ENCODE measurements around the gene CCDC102A.

GRCh38 chr16:57462978-57463362, 73.4 kb downstream of the CCDC102A start:
- no peak for TF ChIP-seq CTCF (CRISPR knock-in tag; IDR thresholded peaks at IDR 0.05)
- no peak for TF ChIP-seq SAFB2 (CRISPR knock-in tag; IDR thresholded peaks at IDR 0.05; ENCODE audit: borderline replicate concordance, low read depth)
- TF ChIP-seq KLF9 (CRISPR knock-in tag; IDR thresholded peaks at IDR 0.05; ENCODE audit: low read depth) = no peak
- no peak; the same call in 1 of the 2 replicates for TF ChIP-seq SIN3A (IDR thresholded peaks at IDR 0.05; ENCODE audit: borderline replicate concordance, low read depth, low read length)
- no peak for TF ChIP-seq PAXIP1 (CRISPR knock-in tag; conservative IDR thresholded peaks at IDR 0.05)
- no peak for TF ChIP-seq RFX5 (IDR thresholded peaks at IDR 0.05; ENCODE audit: low read depth, low read length)

Data from HepG2 (cell line).